Smooth muscle cell of the umbilical artery (primary cell): ENCODE results near the gene TESPA1. TPM values are rescaled to one million over a fixed set of nuclear protein-coding genes. Genes with fewer than 3 reads are reported as not detected.

Experiments
- total RNA-seq: library from RNA; depleted of rRNA; stranded (reverse); fragments of >200 nt; gene quantifications from 2 replicates; pipeline ENCODE4 v1.2.3, GENCODE V29; 2014

Gene TESPA1, protein sequence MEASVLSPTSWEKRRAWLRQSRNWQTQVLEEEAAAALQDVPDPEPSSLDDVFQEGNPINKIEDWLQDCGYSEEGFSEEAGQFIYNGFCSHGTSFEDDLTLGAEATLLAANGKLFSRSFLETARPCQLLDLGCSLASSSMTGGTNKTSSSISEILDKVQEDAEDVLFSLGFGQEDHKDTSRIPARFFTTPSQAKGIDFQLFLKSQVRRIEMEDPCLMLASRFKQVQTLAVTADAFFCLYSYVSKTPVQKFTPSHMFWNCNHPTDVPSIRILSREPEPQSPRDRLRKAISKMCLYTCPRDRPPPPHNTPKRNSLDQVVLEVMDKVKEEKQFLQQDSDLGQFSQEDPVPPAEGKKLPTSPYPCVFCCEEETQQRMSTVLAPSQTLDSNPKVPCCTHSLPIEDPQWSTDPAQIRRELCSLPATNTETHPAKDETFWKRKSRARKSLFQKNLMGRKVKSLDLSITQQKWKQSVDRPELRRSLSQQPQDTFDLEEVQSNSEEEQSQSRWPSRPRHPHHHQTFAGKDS
- total RNA-seq, result not detected in 2 replicates

DNA sequence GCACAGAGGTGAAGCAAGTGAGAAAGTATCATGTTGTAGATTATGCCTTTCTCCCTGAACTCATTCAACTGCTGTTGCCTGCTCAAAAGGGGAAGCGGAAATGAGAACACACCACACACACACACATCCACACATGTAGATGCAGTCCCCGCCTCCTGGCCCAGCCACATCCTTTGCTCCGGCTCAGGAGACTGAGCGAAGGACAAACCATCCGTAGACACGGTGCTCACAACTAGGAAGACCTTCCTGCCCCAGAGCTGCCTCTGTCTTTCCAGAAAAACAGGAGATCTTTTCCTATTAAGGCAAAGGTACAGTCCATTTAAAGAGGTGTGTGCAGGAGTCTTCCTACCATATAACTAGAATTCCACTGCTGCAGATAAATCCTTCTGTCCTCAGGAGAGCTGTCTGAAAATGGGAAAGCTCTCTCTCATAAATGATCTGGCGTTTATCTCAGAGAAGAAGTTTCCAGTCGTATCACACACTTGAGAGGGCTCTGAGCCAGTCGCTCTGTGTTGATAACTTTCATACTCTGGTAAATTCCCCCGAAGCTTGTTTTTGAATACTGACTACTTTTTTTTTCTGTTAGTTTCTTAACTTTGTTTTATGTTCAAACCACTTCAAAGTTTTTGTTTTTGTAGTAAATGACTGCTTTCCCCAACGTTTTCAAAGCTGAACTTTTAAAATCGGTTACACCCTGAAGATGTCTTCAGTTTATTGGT is at the start of gene TESPA1:
Gene TESPA1, minus strand, starts transcription at position 105 of the 719 bp plus-strand sequence. CDS start 10,200 bp downstream, outside the sequence.

DNA sequence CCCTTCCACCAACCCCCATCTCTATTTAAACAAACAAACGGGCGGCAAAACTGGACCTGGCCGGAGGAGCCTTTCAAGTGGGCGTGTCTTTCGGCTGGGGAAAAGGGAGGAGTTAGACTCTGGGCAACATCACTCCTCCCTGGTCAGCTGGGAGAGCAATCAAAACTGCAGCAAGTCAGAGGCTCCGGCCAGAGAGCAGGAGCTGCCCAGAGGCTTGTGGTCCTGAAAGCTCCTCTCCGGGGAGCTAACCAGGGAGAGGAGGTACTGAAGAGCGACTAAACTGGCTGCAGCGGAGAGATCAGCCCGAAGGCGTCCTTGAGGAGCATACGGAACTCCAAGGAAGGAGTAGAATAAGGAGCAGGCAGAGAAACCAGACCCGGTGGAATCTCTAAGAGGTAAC is 35.2 kb upstream of the TESPA1 start, which contains the start of gene NEUROD4:
Gene NEUROD4, plus strand, starts transcription at position 191 of the 400 bp plus-strand sequence. CDS start 6,466 bp downstream, outside the sequence.

Other genes starting within 250 kb of the TESPA1 start
- not detected in 2 replicates for gene MUCL1, start 130.2 kb downstream of the TESPA1 start, total RNA-seq
- not detected in 2 replicates for gene NEUROD4, start 35.2 kb upstream of the TESPA1 start, total RNA-seq
- gene OR9K2, start 141.6 kb upstream of the TESPA1 start, total RNA-seq, result not detected in 2 replicates
- not detected in 2 replicates for gene OR10A7, start 236.3 kb upstream of the TESPA1 start, total RNA-seq